LNCAP (cell line): ENCODE measurements around the gene TEX101.

Source experiments
- TF ChIP-seq, protein P1 (sequence below): fragments of 450-650 bp; IDR thresholded peaks from 2 replicates; pipeline ENCODE4 v1.5.1; 2017; ENCODE audit warnings: mild to moderate bottlenecking

Gene TEX101, protein sequence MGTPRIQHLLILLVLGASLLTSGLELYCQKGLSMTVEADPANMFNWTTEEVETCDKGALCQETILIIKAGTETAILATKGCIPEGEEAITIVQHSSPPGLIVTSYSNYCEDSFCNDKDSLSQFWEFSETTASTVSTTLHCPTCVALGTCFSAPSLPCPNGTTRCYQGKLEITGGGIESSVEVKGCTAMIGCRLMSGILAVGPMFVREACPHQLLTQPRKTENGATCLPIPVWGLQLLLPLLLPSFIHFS

DNA sequence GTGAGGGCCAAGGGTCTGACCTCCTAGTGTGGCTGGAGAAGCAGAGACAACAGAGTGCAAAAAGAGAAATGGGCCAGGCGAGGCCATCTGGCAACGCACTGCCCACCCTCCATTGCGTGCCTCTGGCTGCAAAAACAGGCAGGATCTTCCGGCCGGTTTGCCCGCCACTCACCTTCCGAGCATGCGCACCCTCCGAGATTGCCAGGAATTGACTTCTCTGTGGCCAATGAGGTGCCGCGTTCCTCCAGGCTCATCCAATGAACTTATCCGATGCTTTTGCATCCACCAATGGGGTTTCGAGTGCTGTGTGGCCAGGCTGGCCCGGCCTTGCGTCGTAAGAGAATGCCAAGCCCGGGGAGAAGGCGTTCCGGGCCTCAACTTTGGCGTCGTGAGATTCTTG is at the start of gene TEX101:
Gene TEX101 (plus strand): TSS at position 337 of the 400 bp plus-strand sequence. CDS start 1,030 bp downstream, outside the sequence.
- TF ChIP-seq, protein P1, sequence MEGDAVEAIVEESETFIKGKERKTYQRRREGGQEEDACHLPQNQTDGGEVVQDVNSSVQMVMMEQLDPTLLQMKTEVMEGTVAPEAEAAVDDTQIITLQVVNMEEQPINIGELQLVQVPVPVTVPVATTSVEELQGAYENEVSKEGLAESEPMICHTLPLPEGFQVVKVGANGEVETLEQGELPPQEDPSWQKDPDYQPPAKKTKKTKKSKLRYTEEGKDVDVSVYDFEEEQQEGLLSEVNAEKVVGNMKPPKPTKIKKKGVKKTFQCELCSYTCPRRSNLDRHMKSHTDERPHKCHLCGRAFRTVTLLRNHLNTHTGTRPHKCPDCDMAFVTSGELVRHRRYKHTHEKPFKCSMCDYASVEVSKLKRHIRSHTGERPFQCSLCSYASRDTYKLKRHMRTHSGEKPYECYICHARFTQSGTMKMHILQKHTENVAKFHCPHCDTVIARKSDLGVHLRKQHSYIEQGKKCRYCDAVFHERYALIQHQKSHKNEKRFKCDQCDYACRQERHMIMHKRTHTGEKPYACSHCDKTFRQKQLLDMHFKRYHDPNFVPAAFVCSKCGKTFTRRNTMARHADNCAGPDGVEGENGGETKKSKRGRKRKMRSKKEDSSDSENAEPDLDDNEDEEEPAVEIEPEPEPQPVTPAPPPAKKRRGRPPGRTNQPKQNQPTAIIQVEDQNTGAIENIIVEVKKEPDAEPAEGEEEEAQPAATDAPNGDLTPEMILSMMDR = no peak

DNA sequence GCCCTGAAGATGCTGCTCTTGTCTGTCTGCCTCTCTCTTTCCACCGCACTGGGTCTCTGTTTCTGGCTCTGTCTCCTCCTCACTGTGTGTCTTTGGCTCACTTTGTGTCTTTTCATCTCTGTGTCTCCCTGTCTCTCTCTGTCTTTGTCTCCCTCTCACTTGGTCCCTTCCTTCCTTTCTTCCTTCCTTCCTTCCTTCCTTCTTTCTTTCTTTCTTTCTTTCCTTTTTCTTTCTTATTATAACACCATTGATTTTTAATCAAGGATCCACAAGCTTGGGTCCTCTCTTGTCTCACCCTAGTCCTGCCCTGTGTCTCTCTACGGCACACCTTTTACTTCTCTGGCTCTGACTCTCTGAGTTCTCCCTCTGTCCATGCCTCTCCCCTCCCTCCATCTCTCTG is 46.9 kb upstream of the TEX101 start:
- TF ChIP-seq, protein P1 = no peak

DNA sequence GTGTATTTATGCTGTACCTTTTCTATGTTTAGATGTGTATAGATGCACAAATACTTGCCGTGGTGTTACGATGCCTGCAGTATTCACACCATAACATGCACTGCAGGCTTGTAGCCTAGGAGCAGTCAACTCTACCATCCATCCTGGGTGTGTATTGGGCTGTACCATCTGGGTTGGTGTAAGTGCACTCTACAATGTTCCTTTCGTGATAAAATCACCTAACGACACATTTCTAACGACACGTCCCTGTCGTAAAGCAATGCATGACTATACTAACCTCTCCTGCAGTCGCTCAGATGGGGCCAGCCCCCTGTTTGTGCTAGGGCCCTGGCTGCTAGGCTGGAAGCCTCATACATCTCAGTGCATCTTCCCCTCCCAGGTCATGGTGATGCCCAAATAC is 42.8 kb upstream of the TEX101 start:
- TF ChIP-seq, protein P1 = no peak

DNA sequence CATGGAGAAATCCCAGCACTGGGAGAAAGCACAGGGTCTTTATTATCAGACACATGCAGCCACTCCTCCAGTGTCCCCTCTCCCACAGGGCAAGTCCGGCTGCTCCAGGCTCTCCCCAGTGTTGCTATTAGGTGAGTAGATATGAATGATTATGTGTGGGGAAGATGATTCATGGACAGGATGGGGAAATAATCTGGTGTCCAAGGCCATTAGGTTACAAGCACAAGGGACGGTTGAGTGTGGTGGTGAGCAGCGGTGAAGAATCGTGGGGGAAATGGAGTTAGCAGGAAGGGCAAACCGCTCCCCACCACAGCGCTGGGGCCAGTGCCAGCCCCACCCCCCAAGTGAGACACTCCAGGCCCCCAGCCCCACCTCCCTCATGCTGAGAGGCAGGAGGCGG is 42.2 kb upstream of the TEX101 start:
- TF ChIP-seq, protein P1 = no peak

DNA sequence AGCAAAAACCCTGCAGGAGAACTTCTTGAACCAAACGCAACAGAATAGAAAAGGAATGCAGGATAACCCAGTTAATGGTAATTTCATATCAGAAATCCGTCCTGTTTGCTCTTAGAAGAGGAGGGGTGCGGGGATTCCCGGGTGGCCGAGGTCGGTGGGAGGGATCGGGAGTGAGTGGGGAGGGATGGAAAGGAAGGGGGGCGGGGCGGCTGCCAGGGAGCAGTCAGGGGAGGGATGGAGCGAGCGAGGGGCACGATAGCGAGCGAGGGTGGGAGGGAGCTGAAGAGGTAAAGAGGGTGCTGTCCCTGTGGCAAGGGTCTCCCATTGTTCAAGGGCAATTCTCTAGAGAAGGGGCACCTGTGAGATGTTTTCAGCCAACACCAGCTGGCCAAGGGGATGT is 34.7 kb upstream of the TEX101 start:
- TF ChIP-seq, protein P1 = no peak

DNA sequence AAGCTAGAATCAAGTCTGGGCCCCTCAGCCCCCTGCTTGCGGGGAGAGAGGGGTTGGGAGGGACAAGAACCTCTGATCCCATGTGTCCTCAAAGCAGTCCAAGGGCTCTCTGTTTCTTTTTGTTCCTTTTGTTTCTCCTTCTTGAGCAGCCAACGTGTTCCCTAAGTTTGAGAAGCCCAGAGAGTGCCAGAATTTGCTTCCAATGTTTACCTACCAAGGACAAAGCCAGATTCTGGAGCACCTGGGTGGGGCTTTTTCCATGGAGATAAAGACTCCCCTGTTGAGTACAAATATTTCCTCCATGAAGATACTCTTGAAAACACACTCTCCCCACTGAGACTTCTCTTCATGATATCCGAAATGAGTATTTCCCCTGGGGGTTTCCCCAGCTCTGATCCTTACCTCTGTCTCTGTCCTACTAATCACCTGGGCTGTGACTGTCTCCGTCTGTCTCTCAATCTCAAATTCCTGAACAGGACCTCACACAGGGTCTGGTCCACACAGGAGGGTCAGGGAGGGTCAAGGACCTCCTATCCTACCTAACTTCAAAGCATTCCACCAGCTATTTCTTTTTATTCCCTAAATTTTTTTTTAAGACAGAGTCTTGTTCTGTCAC is 33.8 kb upstream of the TEX101 start:
- TF ChIP-seq, protein P1 = no peak

DNA sequence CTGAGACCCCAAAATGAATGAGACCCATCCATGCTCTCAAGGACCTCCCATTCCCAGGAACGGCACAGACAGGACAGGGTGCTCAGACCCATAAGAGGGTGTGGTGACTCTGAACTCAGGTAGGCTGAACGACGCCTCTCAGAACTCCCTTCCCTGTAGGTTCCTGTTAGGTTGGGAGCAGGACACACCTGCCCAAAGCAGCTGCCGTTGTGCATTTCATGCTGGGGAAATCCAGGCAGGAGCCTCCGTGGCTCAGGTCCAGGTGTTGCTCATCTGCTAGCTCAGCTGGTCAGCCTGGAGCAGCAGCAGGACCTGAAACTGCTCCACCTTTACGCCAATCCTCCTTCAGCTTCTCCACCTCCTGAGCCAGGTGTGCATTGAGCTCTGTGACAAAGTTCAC is 19.1 kb upstream of the TEX101 start:
- TF ChIP-seq, protein P1 = no peak
